Measurements from ENCODE around the gene MRPL24. TPM values are rescaled to one million over a fixed set of nuclear protein-coding genes. Genes with fewer than 3 reads are reported as not detected.

Gene MRPL24
- total and polyA plus RNA-seq, 2 of the 8 experiments (the other 6 are each of a cell fraction or from before 2014, with no cell fraction given) = 29.7 to 35.2 TPM

- ChIA-PET CTCF (ENCODE audit: partially characterized antibody) (interaction anchor here (0.6 to 4.2 kb wide), 9 partner anchors 16 to 826 kb away, joined by 3 to 29 read pairs (median 3); no protein-coding TSS in a partner anchor), POLR2A (ENCODE audit: partially characterized antibody) (interaction anchor here (0.6 to 8.8 kb wide), 7 partner anchors 10 to 80 kb away, joined by 3 to 121 read pairs (median 3); partner anchors contain the start of genes ISG20L2, METTL25B, MRPL24 and PRCC)
- Histone ChIP-seq H2BK15ac (ENCODE audit: low read length) (no peak overlapping the region), H3K79me1 (ENCODE audit: low read depth, low read length) (peaks cover 5% of the 10 kb centered on the region; the same call in 1 of the 2 replicates), H3K36me3 (ENCODE audit: control insufficient read depth in 2 of 4, insufficient read depth in 4 of 4, low read length in 3 of 4) (no peaks in the 10 kb centered on the region), H3K23me2 (ENCODE audit: low read depth, low read length) (peaks cover 4% of the 10 kb centered on the region; the same call in 1 of the 2 replicates), H2BK120ac (replicated peaks; ENCODE audit: low read depth, low read length) (no peak overlapping the region), H4K5ac (ENCODE audit: insufficient read length, low read depth, low read length) (no peak overlapping the region), H2AK5ac (ENCODE audit: low read depth, low read length) (no peak overlapping the region), H3K14ac (ENCODE audit: insufficient read length) (no peak overlapping the region), H3K56ac (replicated peaks; ENCODE audit: insufficient read length, low read depth, low read length) (no peak overlapping the region), H3K18ac (ENCODE audit: extremely low read depth, low read length) (no peak overlapping the region), H3K9ac (replicated peaks in 1 of 4; ENCODE audit: extremely low read depth in 1 of 4, low read depth in 3 of 4, low read length in 3 of 4) (no peak overlapping the region), H3K27ac (ENCODE audit: low read depth, low read length) (no peak overlapping the region), H3K4ac (replicated peaks; ENCODE audit: insufficient read length, low read depth, low read length) (no peak overlapping the region), H2BK12ac (ENCODE audit: low read depth, low read length) (no peak overlapping the region), H2BK20ac (ENCODE audit: low read length) (no peak overlapping the region), H2BK5ac (ENCODE audit: low read depth, low read length) (no peak overlapping the region), H3K27me3 (replicated peaks in 1 of 4; ENCODE audit: control insufficient read depth in 3 of 4, extremely low read depth in 1 of 4, insufficient read depth in 3 of 4, low read length in 3 of 4) (no peaks in the 10 kb centered on the region), H4K91ac (replicated peaks; ENCODE audit: insufficient read length, low read length) (no peak overlapping the region), H4K20me1 (replicated peaks in 1 of 2; ENCODE audit: control insufficient read depth in 1 of 2, insufficient read depth in 2 of 2, low read length in 2 of 2) (peaks cover 0 to 2% of the 10 kb centered on the region in 2 experiments), H3K79me2 (ENCODE audit: control insufficient read depth in 1 of 2, insufficient read depth in 2 of 2, low read length in 2 of 2) (peaks cover 0 to 14% of the 10 kb centered on the region in 2 experiments; a peak in 2 of 4 replicates), H3K4me2 (ENCODE audit: insufficient read depth in 1 of 2, low read depth in 2 of 2, low read length in 2 of 2) (no peak overlapping the region), H2AFZ (ENCODE audit: low read length) (no peak overlapping the region), H3K4me1 (replicated peaks in 1 of 4; ENCODE audit: control insufficient read depth in 3 of 4, insufficient read depth in 4 of 4, low read length in 3 of 4) (peaks cover 3 to 12% (median 4%) of the 10 kb centered on the region in 4 experiments; a peak in 6 of 7 replicates), H3K23ac (ENCODE audit: insufficient read length) (no peak overlapping the region), H4K8ac (ENCODE audit: extremely low read depth, insufficient read depth, low read length) (no peak overlapping the region), H3K4me3 (ENCODE audit: extremely low read depth in 1 of 4, insufficient read depth in 2 of 4, low read depth in 3 of 4, low read length in 4 of 4) (no peak overlapping the region), H3K9me3 (ENCODE audit: insufficient read depth in 2 of 2, low read depth in 1 of 2, low read length in 1 of 2) (no peaks in the 10 kb centered on the region)
- FAIRE-seq (no peak), DNase-seq (ENCODE audit: low read depth in 1 of 2, low spot score in 2 of 2) (no peak)
- WGBS, 2 experiments (ENCODE audit: extremely low coverage in 1 of 2, insufficient coverage in 1 of 2, insufficient read length in 1 of 2, insufficient replicate concordance in 2 of 2, low coverage in 1 of 2, low lambda C conversion rate in 2 of 2, missing lambda C conversion rate in 1 of 2) = 90% methylated on average over 1 of the region's 1 CpG; no CpG with 5 or more reads in 1 of the 2 experiments
- TF ChIP-seq TAF7 (optimal IDR thresholded peaks at IDR 0.05; ENCODE audit: borderline replicate concordance, low read depth, low read length) (no peak), RNF2 (IDR thresholded peaks at IDR 0.05; ENCODE audit: borderline replicate concordance, low read depth, low read length, missing control alignments, poor library complexity, severe bottlenecking) (no peak), SIX5 (IDR thresholded peaks at IDR 0.05; ENCODE audit: low read depth, low read length) (no peak), GABPA (IDR thresholded peaks at IDR 0.05; ENCODE audit: borderline replicate concordance, insufficient read depth, low read length) (no peak), TAF1 (IDR thresholded peaks at IDR 0.05; ENCODE audit: low read depth, low read length) (no peak), CHD2 (IDR thresholded peaks at IDR 0.05; ENCODE audit: low read length) (no peak), EZH2 (IDR thresholded peaks at IDR 0.05; ENCODE audit: low read depth, low read length, severe bottlenecking) (no peak)
- TF ChIP-seq, protein P1, sequence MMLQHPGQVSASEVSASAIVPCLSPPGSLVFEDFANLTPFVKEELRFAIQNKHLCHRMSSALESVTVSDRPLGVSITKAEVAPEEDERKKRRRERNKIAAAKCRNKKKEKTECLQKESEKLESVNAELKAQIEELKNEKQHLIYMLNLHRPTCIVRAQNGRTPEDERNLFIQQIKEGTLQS (IDR thresholded peaks at IDR 0.05; ENCODE audit: insufficient read depth, low read depth, low read length) = no peak
Observed at GRCh38 chr1:156756355-156756754, 15.5 kb upstream of the MRPL24 start.

All from H1 (cell line).